ENCODE results near the gene SPATA20.

The SPATA20 gene

GRCh38 chr17:50541716-50542688 lies 5.0 kb upstream of the SPATA20 start (continued):
- TF ChIP-seq CTCF (tag by site-specific recombination; IDR thresholded peaks at IDR 0.05) (peak; percentile 90; the same call in 1 of the 2 replicates), ZNF654 (tag by site-specific recombination; IDR thresholded peaks at IDR 0.05; ENCODE audit: low read depth) (no peak; the same call in 1 of the 2 replicates), BCL11B (tag by site-specific recombination; IDR thresholded peaks at IDR 0.05; ENCODE audit: low read depth) (0 out of 2 replicates have a peak, but pooled peaks have one; percentile 9), SCRT2 (tag by site-specific recombination; IDR thresholded peaks at IDR 0.05) (no peak), ZNF350 (tag by site-specific recombination; IDR thresholded peaks at IDR 0.05) (no peak), ZNF416 (tag by site-specific recombination; IDR thresholded peaks at IDR 0.05) (no peak), ZNF639 (tag by site-specific recombination; IDR thresholded peaks at IDR 0.05) (no peak), ZNF624 (tag by site-specific recombination; IDR thresholded peaks at IDR 0.05) (no peak), ZNF585B (tag by site-specific recombination; IDR thresholded peaks at IDR 0.05) (no peak), ZNF629 (tag by site-specific recombination; IDR thresholded peaks at IDR 0.05) (no peak), ZNF10 (tag by site-specific recombination; IDR thresholded peaks at IDR 0.05) (no peak), ZBTB17 (tag by site-specific recombination; IDR thresholded peaks at IDR 0.05) (peak; percentile 82), ZSCAN16 (tag by site-specific recombination; IDR thresholded peaks at IDR 0.05) (no peak), GFI1B (tag by site-specific recombination; IDR thresholded peaks at IDR 0.05) (no peak), KLF16 (tag by site-specific recombination; IDR thresholded peaks at IDR 0.05) (peak; percentile 77), ZSCAN18 (tag by site-specific recombination; IDR thresholded peaks at IDR 0.05) (no peak), ZNF514 (tag by site-specific recombination; IDR thresholded peaks at IDR 0.05) (no peak), PATZ1 (tag by site-specific recombination; IDR thresholded peaks at IDR 0.05) (peak; percentile 97), ZNF19 (tag by site-specific recombination; IDR thresholded peaks at IDR 0.05; ENCODE audit: low read depth) (no peak), IKZF3 (tag by site-specific recombination; IDR thresholded peaks at IDR 0.05) (0 out of 2 replicates have a peak, but pooled peaks have one; percentile 45), ZNF157 (tag by site-specific recombination; IDR thresholded peaks at IDR 0.05) (no peak), YY2 (tag by site-specific recombination; IDR thresholded peaks at IDR 0.05) (no peak), ZNF362 (tag by site-specific recombination; IDR thresholded peaks at IDR 0.05) (no peak), ZNF423 (tag by site-specific recombination; IDR thresholded peaks at IDR 0.05) (no peak), ZNF747 (tag by site-specific recombination; IDR thresholded peaks at IDR 0.05) (no peak), BCL6B (tag by site-specific recombination; IDR thresholded peaks at IDR 0.05) (no peak), ZNF211 (tag by site-specific recombination; IDR thresholded peaks at IDR 0.05; ENCODE audit: low read depth) (no peak), ZEB2 (tag by site-specific recombination; IDR thresholded peaks at IDR 0.05) (peak; percentile 29; the same call in 1 of the 2 replicates)

All from HEK293 (cell line).